ENCODE results near the gene HDAC8.

GRCh38 chrX:72554448-72555140 is 18.0 kb downstream of the HDAC8 start:
- TF ChIP-seq CTCF (IDR thresholded peaks at IDR 0.05) (no peak), POLR2A (IDR thresholded peaks at IDR 0.05) (no peak)

All from lower leg skin (tissue), 3 donors.